ENCODE measurements around the gene SGO2. TPM values are rescaled to one million over a fixed set of nuclear protein-coding genes. Genes with fewer than 3 reads are reported as not detected.
A peak's percentile ranks its signal among the peaks of the same experiment; 100 is the strongest.

The SGO2 gene
- total and polyA plus RNA-seq, 2 of the 13 experiments (the other 11 are each of a cell fraction or from before 2014, with no cell fraction given), result 5.1 to 16.2 TPM

- TF ChIP-seq ZNF784 (CRISPR knock-in tag; IDR thresholded peaks at IDR 0.05; ENCODE audit: borderline replicate concordance), result no peak
- no peak for TF ChIP-seq ZNF235 (CRISPR knock-in tag; IDR thresholded peaks at IDR 0.05; ENCODE audit: borderline replicate concordance)
- no peak for TF ChIP-seq HOXA9 (CRISPR knock-in tag; IDR thresholded peaks at IDR 0.05; ENCODE audit: borderline replicate concordance)
- peak; percentile 37; the same call in 1 of the 2 replicates for TF ChIP-seq ARID5B (CRISPR knock-in tag; IDR thresholded peaks at IDR 0.05)
- no peak for TF ChIP-seq ZNF205 (CRISPR knock-in tag; IDR thresholded peaks at IDR 0.05)
- TF ChIP-seq ZBTB14 (CRISPR knock-in tag; IDR thresholded peaks at IDR 0.05), result no peak
- no peak for TF ChIP-seq SCMH1 (CRISPR knock-in tag; IDR thresholded peaks at IDR 0.05; ENCODE audit: borderline replicate concordance)
- TF ChIP-seq UBTF (CRISPR knock-in tag; IDR thresholded peaks at IDR 0.05), result no peak
- TF ChIP-seq SIN3B (IDR thresholded peaks at IDR 0.05; ENCODE audit: low read length), result no peak
- TF ChIP-seq ZFP36L1 (CRISPR knock-in tag; IDR thresholded peaks at IDR 0.05), result no peak
Observed at GRCh38 chr2:200479692-200480265, 46.2 kb upstream of the SGO2 start (continued).

Data from HepG2 (cell line).